GM20000 (cell line): ENCODE measurements around the gene GPR35.

ENCODE experiments used
- DNase-seq: peaks from one replicate; pipeline ENCODE4 v3.0.0; 2012; ENCODE audit warnings: low spot score
- TF ChIP-seq, protein P1 (sequence below): IDR thresholded peaks from 2 replicates; pipeline ENCODE4 v1.5.1; 2012; ENCODE audit warnings: mild to moderate bottlenecking, control low read depth; ENCODE audit errors: extremely low read depth, missing control alignments

GPR35 gene

DNA sequence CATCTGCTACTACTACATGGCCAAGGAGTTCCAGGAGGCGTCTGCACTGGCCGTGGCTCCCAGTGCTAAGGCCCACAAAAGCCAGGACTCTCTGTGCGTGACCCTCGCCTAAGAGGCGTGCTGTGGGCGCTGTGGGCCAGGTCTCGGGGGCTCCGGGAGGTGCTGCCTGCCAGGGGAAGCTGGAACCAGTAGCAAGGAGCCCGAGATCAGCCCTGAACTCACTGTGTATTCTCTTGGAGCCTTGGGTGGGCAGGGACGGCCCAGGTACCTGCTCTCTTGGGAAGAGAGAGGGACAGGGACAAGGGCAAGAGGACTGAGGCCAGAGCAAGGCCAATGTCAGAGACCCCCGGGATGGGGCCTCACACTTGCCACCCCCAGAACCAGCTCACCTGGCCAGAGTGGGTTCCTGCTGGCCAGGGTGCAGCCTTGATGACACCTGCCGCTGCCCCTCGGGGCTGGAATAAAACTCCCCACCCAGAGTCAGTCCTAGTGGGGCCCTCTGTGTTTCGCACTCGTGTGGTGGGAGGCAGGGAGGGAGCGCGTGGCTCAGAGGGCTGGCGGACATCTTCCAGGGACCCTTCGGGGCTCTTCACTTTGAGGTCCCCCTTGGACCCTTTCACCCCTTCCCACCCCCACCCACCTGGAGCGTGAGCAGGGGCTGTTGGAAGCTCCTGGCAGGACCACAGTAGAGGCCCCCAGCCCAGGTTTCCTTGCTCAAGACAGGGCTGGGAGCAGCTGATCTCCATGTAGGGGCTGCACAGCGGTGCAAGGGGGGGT, 5.7 kb downstream of the GPR35 start:
- no peak for DNase-seq

DNA sequence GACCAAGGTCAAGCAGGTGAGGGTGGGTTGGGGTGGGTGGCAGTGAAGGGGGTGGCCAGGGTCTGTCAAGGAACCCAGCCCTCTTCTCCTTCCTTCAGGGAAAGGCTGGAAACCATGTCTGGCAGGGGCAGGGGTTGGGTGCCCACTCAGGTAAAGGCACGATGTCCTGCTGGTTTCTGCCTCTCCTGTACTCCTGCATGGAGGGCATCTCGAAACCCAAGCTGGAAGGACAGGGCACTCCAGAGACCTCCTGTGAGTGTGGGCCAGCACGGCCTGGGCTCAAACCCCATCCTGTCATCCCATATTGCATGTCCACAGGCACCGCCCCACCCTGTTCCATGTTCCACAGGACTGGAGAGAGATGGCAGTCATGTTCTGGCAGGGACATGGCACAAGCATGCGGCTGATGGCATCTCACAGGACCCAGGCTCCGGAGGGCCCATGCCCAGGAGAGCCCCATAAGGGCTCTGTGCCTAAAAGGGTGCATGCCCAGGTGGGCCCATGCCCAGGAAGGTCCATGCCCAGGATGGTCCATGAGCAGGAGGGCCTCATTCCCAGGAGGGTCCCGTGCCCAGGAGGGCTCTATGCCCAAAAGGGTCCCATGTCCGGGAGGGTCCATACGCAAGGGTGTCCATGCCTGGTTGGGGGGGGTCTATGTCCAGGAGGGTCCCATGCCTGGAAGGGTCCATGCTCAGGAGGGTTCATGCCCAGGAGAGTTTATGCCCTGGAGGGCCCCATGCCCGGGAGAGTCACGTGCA, 6.4 kb downstream of the GPR35 start:
- TF ChIP-seq, protein P1, sequence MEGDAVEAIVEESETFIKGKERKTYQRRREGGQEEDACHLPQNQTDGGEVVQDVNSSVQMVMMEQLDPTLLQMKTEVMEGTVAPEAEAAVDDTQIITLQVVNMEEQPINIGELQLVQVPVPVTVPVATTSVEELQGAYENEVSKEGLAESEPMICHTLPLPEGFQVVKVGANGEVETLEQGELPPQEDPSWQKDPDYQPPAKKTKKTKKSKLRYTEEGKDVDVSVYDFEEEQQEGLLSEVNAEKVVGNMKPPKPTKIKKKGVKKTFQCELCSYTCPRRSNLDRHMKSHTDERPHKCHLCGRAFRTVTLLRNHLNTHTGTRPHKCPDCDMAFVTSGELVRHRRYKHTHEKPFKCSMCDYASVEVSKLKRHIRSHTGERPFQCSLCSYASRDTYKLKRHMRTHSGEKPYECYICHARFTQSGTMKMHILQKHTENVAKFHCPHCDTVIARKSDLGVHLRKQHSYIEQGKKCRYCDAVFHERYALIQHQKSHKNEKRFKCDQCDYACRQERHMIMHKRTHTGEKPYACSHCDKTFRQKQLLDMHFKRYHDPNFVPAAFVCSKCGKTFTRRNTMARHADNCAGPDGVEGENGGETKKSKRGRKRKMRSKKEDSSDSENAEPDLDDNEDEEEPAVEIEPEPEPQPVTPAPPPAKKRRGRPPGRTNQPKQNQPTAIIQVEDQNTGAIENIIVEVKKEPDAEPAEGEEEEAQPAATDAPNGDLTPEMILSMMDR: no peak
- DNase-seq: no peak

More for the DNA sequence above, 5.7 kb downstream of the GPR35 start:
- TF ChIP-seq, protein P1: no peak

DNA sequence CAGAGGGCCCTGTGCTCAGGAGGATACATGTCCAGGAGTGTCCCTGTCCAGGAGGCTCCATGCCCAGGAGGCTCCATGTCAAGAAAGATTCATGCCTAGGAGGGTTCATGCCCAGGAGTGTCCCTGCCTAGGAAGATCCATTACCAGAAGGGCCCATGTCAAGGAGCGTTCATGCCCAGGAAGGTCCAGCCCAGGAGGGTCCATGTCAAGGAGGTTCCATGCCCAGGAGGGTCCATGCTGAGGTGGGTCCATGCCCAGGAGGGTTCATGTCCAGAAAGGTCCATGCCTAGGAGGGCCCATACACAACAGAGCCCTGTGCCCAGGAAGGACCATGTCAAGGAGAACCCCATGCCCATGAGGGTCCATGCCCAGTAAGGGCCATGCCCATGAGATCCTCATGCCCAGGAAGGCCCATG, 7.0 kb downstream of the GPR35 start:
- DNase-seq: no peak
- TF ChIP-seq, protein P1: no peak

DNA sequence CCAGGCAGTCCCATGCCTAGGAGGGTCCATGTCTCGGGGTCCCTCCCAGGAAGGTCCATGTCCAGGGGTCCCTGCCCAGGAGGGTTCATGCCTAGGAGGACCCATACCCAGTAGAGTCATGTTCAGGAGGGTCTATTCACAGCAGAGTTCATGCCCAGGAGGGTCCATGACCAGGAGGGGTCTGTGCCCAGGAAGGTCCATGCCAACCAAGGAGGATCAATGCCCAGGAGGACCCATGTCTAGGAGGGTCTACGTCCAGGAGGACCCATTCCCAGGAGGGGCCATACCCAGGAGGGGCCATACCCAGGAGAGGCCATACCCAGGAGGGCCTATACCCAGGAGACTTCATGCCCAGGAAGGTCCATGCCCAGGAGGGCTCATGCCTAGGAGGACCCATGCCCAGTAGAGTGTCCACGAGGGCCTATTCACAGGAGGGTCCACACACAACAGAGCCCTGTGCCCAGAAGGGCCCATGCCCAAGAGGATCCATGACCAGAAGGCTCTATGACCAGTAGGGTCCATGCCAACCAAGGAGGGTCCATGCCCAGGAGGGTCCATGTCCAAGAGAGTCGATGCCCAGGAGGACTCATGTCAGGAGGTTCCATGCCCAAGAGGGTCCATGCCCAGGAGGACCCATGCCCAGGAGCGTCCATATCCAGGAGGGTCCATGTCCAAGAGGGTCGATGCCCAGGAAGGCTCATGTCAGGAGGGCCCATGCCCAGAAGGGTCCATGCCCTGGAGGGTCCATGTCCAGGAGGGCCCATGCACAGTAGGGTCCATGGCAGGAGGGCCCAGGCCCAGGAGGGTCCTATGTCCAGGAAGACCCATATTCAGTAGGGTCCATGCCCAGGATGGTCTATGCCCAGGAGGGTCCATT, 10.1 kb downstream of the GPR35 start:
- DNase-seq: no peak
- TF ChIP-seq, protein P1: no peak

DNA sequence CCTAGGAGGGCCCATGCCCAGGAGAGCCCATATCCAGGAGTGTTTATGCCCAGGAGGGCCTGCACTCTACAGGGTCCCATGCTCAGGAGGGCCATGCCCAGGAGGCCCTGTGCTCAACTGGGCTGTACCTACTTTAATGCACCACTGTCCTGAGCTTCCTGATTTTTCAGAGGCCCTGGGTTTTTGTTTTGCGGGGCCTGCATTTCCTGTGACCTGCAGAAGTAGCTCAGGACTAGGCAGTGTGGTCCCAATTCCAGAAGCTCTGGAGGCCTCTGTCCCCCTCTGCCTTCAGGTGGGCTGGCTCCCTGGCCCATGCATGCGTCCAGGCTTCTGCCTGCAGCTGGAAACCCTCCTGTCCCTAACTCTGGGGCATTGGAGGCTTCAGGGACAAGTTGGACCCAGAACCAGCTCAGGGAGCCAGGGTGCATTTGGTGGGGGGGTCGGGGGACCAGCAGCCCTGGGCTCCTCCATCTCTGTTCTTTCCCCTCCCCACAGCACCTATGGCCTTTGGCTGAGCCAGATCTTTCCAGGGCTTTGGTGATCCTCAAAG, 10.8 kb downstream of the GPR35 start:
- TF ChIP-seq, protein P1: no peak
- no peak for DNase-seq

DNA sequence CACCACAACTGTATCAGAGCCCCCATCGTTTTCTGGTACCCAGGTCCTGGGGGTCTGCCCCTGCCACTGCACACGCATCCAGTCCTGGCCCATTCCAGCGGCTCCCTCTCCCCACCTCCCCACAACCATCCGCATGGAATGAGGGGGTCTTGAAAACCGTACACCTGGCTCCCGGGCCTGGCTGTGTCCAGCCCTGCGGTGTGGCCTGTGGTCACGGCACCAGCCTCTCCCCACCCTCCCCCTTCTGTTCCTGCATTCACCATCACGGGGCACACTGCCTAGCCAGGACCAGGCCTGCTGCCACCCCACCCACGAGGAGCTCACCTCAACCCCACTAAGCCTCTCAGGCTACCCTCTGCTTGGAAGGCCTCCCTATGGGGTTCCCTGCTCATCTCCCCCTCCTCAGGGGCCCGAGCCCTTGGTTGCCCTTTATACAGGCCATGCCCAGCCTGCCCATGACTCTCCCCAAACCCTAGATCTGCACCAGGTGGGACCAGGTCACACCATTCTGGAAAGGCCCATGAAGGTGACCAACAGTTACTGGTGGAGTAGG, 11.4 kb downstream of the GPR35 start:
- DNase-seq: no peak
- TF ChIP-seq, protein P1: no peak
